Omental fat pad (tissue), 4 donors: ENCODE measurements around the gene F13B. TPM values are rescaled to one million over a fixed set of nuclear protein-coding genes. Genes with fewer than 3 reads are reported as not detected.

Experiments used
- ATAC-seq: fragments of 150-250 bp; one replicate; pipeline ENCODE4 v1.9.1; 2016; ENCODE audit warnings: mild to moderate bottlenecking, moderate library complexity; ENCODE audit not compliant: low FRiP score
- DNase-seq: peaks from one replicate; pipeline ENCODE4 v3.0.0-alpha.2; 2019; ENCODE audit warnings: low spot score
- CTCF ChIP-seq, 3 donors: fragments of 450-650 bp; IDR thresholded peaks; one replicate each; pipeline ENCODE4 v1.5.1; 2016 to 2017; ENCODE audit warnings: antibody characterized with exemption in 3 of 3, mild to moderate bottlenecking in 3 of 3, moderate library complexity in 2 of 3
- total RNA-seq, 4 donors: library from RNA; depleted of rRNA; stranded (reverse); fragments of >200 nt; gene quantifications; one replicate each; pipeline ENCODE4 v1.1.0, GENCODE V29; 2016

Gene F13B
- total RNA-seq, 4 donors from 2014 or later: not detected

GRCh38 chr1:197073978-197074377 is 6.9 kb upstream of the F13B start:
- TF ChIP-seq CTCF (IDR thresholded peaks at IDR 0.05): no peak
- no peak for DNase-seq
- no peak for ATAC-seq

GRCh38 chr1:197067457-197067818 is 378 bp upstream of the F13B start:
- DNase-seq (no peak), ATAC-seq (no peak)
- TF ChIP-seq CTCF (IDR thresholded peaks at IDR 0.05): no peak

GRCh38 chr1:197066277-197066676 is 783 bp downstream of the F13B start:
- no peak for DNase-seq
- ATAC-seq: no peak
- no peak for TF ChIP-seq CTCF (IDR thresholded peaks at IDR 0.05)

GRCh38 chr1:197065559-197065958 is 1.5 kb downstream of the F13B start:
- no peak for ATAC-seq
- no peak for TF ChIP-seq CTCF (IDR thresholded peaks at IDR 0.05)
- DNase-seq: no peak

- no peak for TF ChIP-seq CTCF (IDR thresholded peaks at IDR 0.05)
- ATAC-seq: no peak
- DNase-seq: no peak
Measured at GRCh38 chr1:197063212-197063611, 3.8 kb downstream of the F13B start.

- DNase-seq: no peak
- ATAC-seq: no peak
- no peak for TF ChIP-seq CTCF (IDR thresholded peaks at IDR 0.05)
Measured at GRCh38 chr1:197062692-197063091, 4.4 kb downstream of the F13B start.

GRCh38 chr1:197049100-197049499 is 18.0 kb downstream of the F13B start:
- ATAC-seq: no peak
- TF ChIP-seq CTCF (IDR thresholded peaks at IDR 0.05): no peak

More at GRCh38 chr1:197049100-197049499, 18.0 kb downstream of the F13B start:
- DNase-seq: no peak
